ENCODE results near the gene TRIM67.

DNA sequence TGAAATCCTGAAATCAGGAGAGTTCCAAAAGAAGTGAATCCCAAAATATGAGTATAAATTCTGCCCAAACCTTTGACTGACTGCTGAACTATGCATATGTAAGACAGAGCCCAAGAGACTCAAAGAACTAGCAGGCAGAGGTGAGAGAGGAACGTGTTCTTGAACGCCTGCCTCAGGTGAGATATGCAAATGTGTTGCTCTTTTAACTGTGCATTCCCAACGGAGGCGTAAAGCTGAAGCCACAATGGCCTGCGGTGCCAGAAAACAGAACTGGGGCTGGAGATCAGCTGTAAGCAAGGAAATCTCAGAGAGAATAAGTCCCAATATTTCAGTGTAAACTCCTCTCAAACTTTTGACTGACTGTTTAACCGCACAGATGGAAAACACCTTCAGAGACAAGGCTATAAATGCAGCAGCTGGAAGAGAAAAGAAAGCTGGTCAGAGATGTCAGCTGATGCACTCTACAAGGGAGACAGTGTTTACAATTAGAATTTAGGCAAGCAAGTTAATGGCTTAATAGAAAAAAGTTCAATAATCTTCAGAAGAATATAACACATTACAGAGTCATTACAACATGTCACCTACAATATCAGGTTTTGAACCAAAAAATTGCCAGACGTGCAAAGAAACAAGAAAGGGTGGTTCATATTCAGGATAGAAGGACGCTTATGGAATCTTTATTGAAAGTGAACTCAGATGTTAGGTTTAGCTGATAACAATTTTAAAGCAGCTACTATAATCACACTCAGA, 43.0 kb upstream of the TRIM67 start:
- TF ChIP-seq EZH2 (IDR thresholded peaks at IDR 0.05; ENCODE audit: low read length, unreplicated experiment), result no peak
- TF ChIP-seq, protein P1, sequence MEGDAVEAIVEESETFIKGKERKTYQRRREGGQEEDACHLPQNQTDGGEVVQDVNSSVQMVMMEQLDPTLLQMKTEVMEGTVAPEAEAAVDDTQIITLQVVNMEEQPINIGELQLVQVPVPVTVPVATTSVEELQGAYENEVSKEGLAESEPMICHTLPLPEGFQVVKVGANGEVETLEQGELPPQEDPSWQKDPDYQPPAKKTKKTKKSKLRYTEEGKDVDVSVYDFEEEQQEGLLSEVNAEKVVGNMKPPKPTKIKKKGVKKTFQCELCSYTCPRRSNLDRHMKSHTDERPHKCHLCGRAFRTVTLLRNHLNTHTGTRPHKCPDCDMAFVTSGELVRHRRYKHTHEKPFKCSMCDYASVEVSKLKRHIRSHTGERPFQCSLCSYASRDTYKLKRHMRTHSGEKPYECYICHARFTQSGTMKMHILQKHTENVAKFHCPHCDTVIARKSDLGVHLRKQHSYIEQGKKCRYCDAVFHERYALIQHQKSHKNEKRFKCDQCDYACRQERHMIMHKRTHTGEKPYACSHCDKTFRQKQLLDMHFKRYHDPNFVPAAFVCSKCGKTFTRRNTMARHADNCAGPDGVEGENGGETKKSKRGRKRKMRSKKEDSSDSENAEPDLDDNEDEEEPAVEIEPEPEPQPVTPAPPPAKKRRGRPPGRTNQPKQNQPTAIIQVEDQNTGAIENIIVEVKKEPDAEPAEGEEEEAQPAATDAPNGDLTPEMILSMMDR (conservative IDR thresholded peaks at IDR 0.05; ENCODE audit: low read depth, low read length), result no peak
- no peak for TF ChIP-seq EZH2phosphoT487 (IDR thresholded peaks at IDR 0.05; ENCODE audit: borderline replicate concordance, low read length)
